K562 (cell line): ENCODE data around the gene CHST1. TPM values are rescaled to one million over a fixed set of nuclear protein-coding genes. Genes with fewer than 3 reads are reported as not detected.

Experiments
- ATAC-seq: fragments of 200-7000 bp; cut with Tn5 transposase; 3 replicates; pipeline ENCODE4 v1.9.1; 2020; ENCODE audit warnings: moderate library complexity
- BruUV-seq: library from RNA; stranded (reverse); fragments of 400-500 nt; replicated peaks from 2 replicates; lab custom pipeline; 2021; lab: Mats Ljungman, UMichigan
- CTCF ChIA-PET: fragments of 300-600 bp; formaldehyde crosslinking; extraction: SDS; loops from one replicate; lab custom pipeline; 2021; ENCODE audit warnings: low intra/inter-chr PET ratio; lab: Yijun Ruan, JAX
- POLR2A ChIA-PET: fragments of 300-600, 350-650 bp; sonication (Branson Sonifier 250); formaldehyde crosslinking; extraction: SDS; loops from one replicate; lab custom pipeline; 2021; ENCODE audit warnings: antibody characterized with exemption, inconsistent platforms; lab: Yijun Ruan, JAX
- DNase-seq, 4 experiments: peaks; one replicate each; pipeline versions ENCODE4 v3.0.0 to v3.0.0-alpha.2; 2011 to 2018; ENCODE audit warnings: low spot score in 3 of 4, mixed read lengths in 3 of 4; ENCODE audit errors: extremely low read depth in 1 of 4
- FAIRE-seq: peaks from 2 replicates; lab custom pipeline; 2011; peaks lifted over from hg19 to GRCh38; lab: Jason Lieb, UNC
- H2AFZ ChIP-seq: 2 replicates; pipeline ENCODE4 v1.6.0; 2011; ENCODE audit warnings: low read depth, low read length, control low read depth, inconsistent platforms
- H3K27ac ChIP-seq: fragments of 200-600 bp; 3 replicates; pipeline ENCODE4 v1.8.0; 2011; ENCODE audit warnings: low read depth, mild to moderate bottlenecking, control low read depth, inconsistent platforms, low read length, moderate library complexity, mixed read lengths; ENCODE audit errors: extremely low read depth
- H3K27me3 ChIP-seq, 2 experiments: fragments of 300-600 bp in 1 of 2; 2 replicates in 1 of 2; 3 replicates in 1 of 2; pipeline versions ENCODE4 v1.6.0 to v1.8.0; 2011; ENCODE audit warnings: inconsistent platforms in 2 of 2, low read length in 2 of 2, mild to moderate bottlenecking in 1 of 2, mixed read lengths in 1 of 2, moderate library complexity in 1 of 2; ENCODE audit not compliant: control insufficient read depth in 2 of 2, insufficient read depth in 2 of 2
- H3K36me3 ChIP-seq: fragments of 300-600 bp; 3 replicates; pipeline ENCODE4 v1.8.0; 2011; ENCODE audit warnings: mild to moderate bottlenecking, low read length, inconsistent platforms; ENCODE audit not compliant: control insufficient read depth, insufficient read depth
- H3K4me1 ChIP-seq, 2 experiments: fragments of 200-600 bp in 1 of 2; replicated peaks in 1 of 2; 2 replicates in 1 of 2; 3 replicates in 1 of 2; pipeline versions ENCODE4 v1.5.1 to v1.8.0; 2011; ENCODE audit warnings: inconsistent platforms in 2 of 2, low read length in 2 of 2, mild to moderate bottlenecking in 1 of 2, mixed read lengths in 1 of 2, moderate library complexity in 1 of 2; ENCODE audit not compliant: control insufficient read depth in 2 of 2, insufficient read depth in 2 of 2
- H3K4me2 ChIP-seq: 2 replicates; pipeline ENCODE4 v1.6.1; 2011; ENCODE audit warnings: low read length, control low read depth, inconsistent platforms, mixed read lengths; ENCODE audit not compliant: insufficient read depth
- H3K4me3 ChIP-seq: fragments of 200-600 bp; sonication (generic), shearing (Covaris generic); 2 replicates; pipeline ENCODE4 v1.5.1; 2016; ENCODE audit warnings: control low read depth, inconsistent platforms
- H3K79me2 ChIP-seq: fragments of 200-600 bp; 3 replicates; pipeline ENCODE4 v1.8.0; 2011; ENCODE audit warnings: low read length, inconsistent platforms; ENCODE audit not compliant: control insufficient read depth, insufficient read depth
- H3K9ac ChIP-seq, 2 experiments: 2 replicates each; pipeline versions ENCODE4 v1.6.0 to v1.6.1; 2011; ENCODE audit warnings: low read depth in 2 of 2, low read length in 2 of 2, control low read depth in 1 of 2, inconsistent platforms in 1 of 2, mild to moderate bottlenecking in 1 of 2, mixed read lengths in 1 of 2; ENCODE audit not compliant: insufficient read depth in 1 of 2
- H3K9me1 ChIP-seq: one replicate; pipeline ENCODE4 v1.6.0; 2011; ENCODE audit warnings: inconsistent platforms, mild to moderate bottlenecking, low read length, moderate library complexity; ENCODE audit not compliant: control insufficient read depth, insufficient read depth
- H3K9me3 ChIP-seq: replicated peaks from 2 replicates; pipeline ENCODE4 v1.5.1; 2011; ENCODE audit warnings: low read depth, low read length, inconsistent platforms; ENCODE audit not compliant: control insufficient read depth, insufficient read depth
- H4K20me1 ChIP-seq: replicated peaks from 2 replicates; pipeline ENCODE4 v1.6.1; 2011; ENCODE audit warnings: low read length, inconsistent platforms, mixed read lengths; ENCODE audit not compliant: control insufficient read depth, insufficient read depth
- CBFA2T2 ChIP-seq: fragments of 450-650 bp; conservative IDR thresholded peaks from 2 replicates; pipeline ENCODE4 v1.6.1; 2017; ENCODE audit warnings: mild to moderate bottlenecking
- E2F4 ChIP-seq: sonication (generic); formaldehyde crosslinking; IDR thresholded peaks from 2 replicates; pipeline ENCODE4 v1.8.0; 2022; ENCODE audit warnings: mild to moderate bottlenecking, low read depth, missing genetic modification reagents
- HLTF ChIP-seq: fragments of 450-650 bp; IDR thresholded peaks from 2 replicates; pipeline ENCODE4 v1.6.1; 2016
- MAZ ChIP-seq, 2 experiments: fragments of 450-650 bp in 1 of 2; sonication (generic) in 1 of 2; formaldehyde crosslinking; IDR thresholded peaks in 1 of 2; conservative IDR thresholded peaks in 1 of 2; 2 replicates each; pipeline versions ENCODE4 v1.4.0 to v1.5.0; 2020; ENCODE audit warnings: mild to moderate bottlenecking in 1 of 2, missing genetic modification reagents in 1 of 2
- NKRF ChIP-seq: fragments of 450-650 bp; IDR thresholded peaks from 2 replicates; pipeline ENCODE4 v1.6.1; 2016; ENCODE audit warnings: borderline replicate concordance
- RAD51 ChIP-seq: fragments of 450-650 bp; IDR thresholded peaks from 2 replicates; pipeline ENCODE4 v1.7.1; 2016; ENCODE audit warnings: low read depth, mild to moderate bottlenecking, borderline replicate concordance
- SPI1 ChIP-seq: IDR thresholded peaks from 2 replicates; pipeline ENCODE4 v1.6.1; 2011; ENCODE audit warnings: low read depth, low read length, control low read depth, borderline replicate concordance
- STAT6 ChIP-seq: sonication (generic); formaldehyde crosslinking; IDR thresholded peaks from 2 replicates; pipeline ENCODE4 v1.8.1; 2023; ENCODE audit warnings: mild to moderate bottlenecking, missing genetic modification reagents
- TCFL5 ChIP-seq: fragments of 250-450 bp; sonication (Bioruptor Pico); conservative IDR thresholded peaks from 2 replicates; pipeline ENCODE4 v1.6.1; 2021; ENCODE audit warnings: mild to moderate bottlenecking, moderate library complexity, matching md5 sums
- TRIM25 ChIP-seq: fragments of 450-650 bp; IDR thresholded peaks from 2 replicates; pipeline ENCODE4 v1.7.0; 2016; ENCODE audit warnings: borderline replicate concordance
- ZC3H4 ChIP-seq: sonication (generic); formaldehyde crosslinking; IDR thresholded peaks from 2 replicates; pipeline ENCODE4 v1.9.0; 2021; ENCODE audit warnings: missing genetic modification reagents, borderline replicate concordance
- ZNF12 ChIP-seq: sonication (generic); formaldehyde crosslinking; IDR thresholded peaks from 2 replicates; pipeline ENCODE4 v1.4.0; 2020; ENCODE audit warnings: mild to moderate bottlenecking, missing genetic modification reagents
- WGBS: fragments of 100-300 bp; shearing (Covaris generic); methylation state at CpG from one replicate; pipeline ENCODE4 v1.1.6; 2016; ENCODE audit warnings: low coverage, mixed read lengths; ENCODE audit not compliant: insufficient coverage; ENCODE audit errors: missing lambda C conversion rate; 5-methylcytosine and 5-hydroxymethylcytosine counted together
- in situ Hi-C: fragments of 300-500 bp; cut with MboI; formaldehyde crosslinking; loops from 4 replicates; pipeline ENCODE4 v1.15.0; 2018; ENCODE audit warnings: inconsistent platforms, mixed read lengths
- intact Hi-C: fragments of 100-400 bp; cut with micrococcal nuclease; formaldehyde crosslinking; loops from 2 replicates; pipeline ENCODE4 v1.14.2; 2022
- polyA plus RNA-seq, 8 experiments: library from polyadenylated mRNA; depleted of rRNA in 4 of 8; stranded (reverse) in 5 of 8; unstranded in 3 of 8; fragments of >200 nt; fragmentation: Nextera tagmentation in 2 of 8; fragmentation: Illumina TruSeq in 1 of 8; extraction: Ambion mirVana in 2 of 8; extraction: Trizol in 1 of 8; gene quantifications; 2 replicates each; pipeline versions ENCODE4 v1.2.1 to v1.2.3, GENCODE V29; 2011 to 2014; ENCODE audit warnings: inconsistent platforms in 1 of 8, missing spikeins in 1 of 8
- total RNA-seq, 7 experiments: library from RNA; depleted of rRNA in 6 of 7; stranded (reverse); fragments of >200 nt in 6 of 7; fragmentation: Illumina TruSeq in 2 of 7; extraction: Trizol in 2 of 7; gene quantifications; 2 replicates each; pipeline versions ENCODE4 v1.2.1 to v1.2.3, GENCODE V29; 2011 to 2021; ENCODE audit warnings: low replicate concordance in 1 of 7

Gene CHST1
- total and polyA plus RNA-seq, 9 of the 15 experiments (the other 6 are each of a cell fraction or from before 2014, with no cell fraction given): 0.04 to 0.32 (median 0.18) TPM; not detected in 4

- Histone ChIP-seq H4K20me1 (0 out of 2 replicates have a peak, but pooled peaks cover 6% of the 10 kb centered on the region), H3K4me3 (no peak overlapping the region), H3K4me1 (peaks cover 0 to 23% of the 10 kb centered on the region in 2 experiments; a peak in 3 of 5 replicates), H3K9ac (no peak overlapping the region), H3K79me2 (no peaks in the 10 kb centered on the region), H3K9me3 (no peaks in the 10 kb centered on the region), H3K27me3 (peaks cover 0 to 18% of the 10 kb centered on the region in 2 experiments; a peak in 3 of 5 replicates), H3K36me3 (no peaks in the 10 kb centered on the region), H2AFZ (no peak overlapping the region), H3K27ac (no peak overlapping the region), H3K4me2 (no peak overlapping the region), H3K9me1 (peaks cover 7% of the 10 kb centered on the region)
- in situ Hi-C loops: no loop called here
- BruUV-seq: no TSS peak
- intact Hi-C loops: loop anchor here (2.0 to 10.0 kb wide), 3 partner anchors 100 to 284 kb away; no protein-coding TSS in a partner anchor
- ChIA-PET POLR2A (interaction anchor here (0.6 kb wide), 1 partner anchor 274 kb away, joined by 3 read pairs; no protein-coding TSS in a partner anchor), CTCF (interaction anchor here (1.2 kb wide), 1 partner anchor 283 kb away, joined by 5 read pairs; no protein-coding TSS in a partner anchor)
- DNase-seq: no peak
- no peak for FAIRE-seq
- no peak for ATAC-seq
- WGBS: 8% methylated on average over 8 of the region's 8 CpGs
- TF ChIP-seq MAZ (CRISPR knock-in tag; conservative IDR thresholded peaks at IDR 0.05 in 1 of 2, IDR thresholded peaks at IDR 0.05 in 1 of 2) (no peak), TCFL5 (CRISPR knock-in tag) (no peak), TRIM25 (no peak), ZC3H4 (CRISPR knock-in tag) (no peak), E2F4 (CRISPR knock-in tag) (no peak), RAD51 (no peak), STAT6 (no peak), SPI1 (no peak), NKRF (no peak), ZNF12 (CRISPR knock-in tag) (no peak), HLTF (no peak), CBFA2T2 (no peak)
Measured at GRCh38 chr11:45654231-45655011, 11.0 kb downstream of the CHST1 start.
